K562 (cell line): ENCODE results near the gene RPS28. TPM values are rescaled to one million over a fixed set of nuclear protein-coding genes. Genes with fewer than 3 reads are reported as not detected.

Experiments used
- ATAC-seq: fragments of 200-7000 bp; cut with Tn5 transposase; 3 replicates; pipeline ENCODE4 v1.9.1; 2020; ENCODE audit warnings: moderate library complexity
- BruUV-seq: library from RNA; stranded (reverse); fragments of 400-500 nt; replicated peaks from 2 replicates; lab custom pipeline; 2021; lab: Mats Ljungman, UMichigan
- CTCF ChIA-PET: fragments of 300-600 bp; formaldehyde crosslinking; extraction: SDS; loops from one replicate; lab custom pipeline; 2021; ENCODE audit warnings: low intra/inter-chr PET ratio; lab: Yijun Ruan, JAX
- POLR2A ChIA-PET: fragments of 300-600, 350-650 bp; sonication (Branson Sonifier 250); formaldehyde crosslinking; extraction: SDS; loops from one replicate; lab custom pipeline; 2021; ENCODE audit warnings: antibody characterized with exemption, inconsistent platforms; lab: Yijun Ruan, JAX
- DNase-seq, 4 experiments: peaks; one replicate each; pipeline versions ENCODE4 v3.0.0 to v3.0.0-alpha.2; 2011 to 2018; ENCODE audit warnings: low spot score in 3 of 4, mixed read lengths in 3 of 4; ENCODE audit errors: extremely low read depth in 1 of 4
- FAIRE-seq: peaks from 2 replicates; lab custom pipeline; 2011; peaks lifted over from hg19 to GRCh38; lab: Jason Lieb, UNC
- H2AFZ ChIP-seq: 2 replicates; pipeline ENCODE4 v1.6.0; 2011; ENCODE audit warnings: low read depth, low read length, control low read depth, inconsistent platforms
- H3K27ac ChIP-seq: fragments of 200-600 bp; 3 replicates; pipeline ENCODE4 v1.8.0; 2011; ENCODE audit warnings: low read depth, mild to moderate bottlenecking, control low read depth, inconsistent platforms, low read length, moderate library complexity, mixed read lengths; ENCODE audit errors: extremely low read depth
- H3K27me3 ChIP-seq, 2 experiments: fragments of 300-600 bp in 1 of 2; 2 replicates in 1 of 2; 3 replicates in 1 of 2; pipeline versions ENCODE4 v1.6.0 to v1.8.0; 2011; ENCODE audit warnings: inconsistent platforms in 2 of 2, low read length in 2 of 2, mild to moderate bottlenecking in 1 of 2, mixed read lengths in 1 of 2, moderate library complexity in 1 of 2; ENCODE audit not compliant: control insufficient read depth in 2 of 2, insufficient read depth in 2 of 2
- H3K36me3 ChIP-seq: fragments of 300-600 bp; 3 replicates; pipeline ENCODE4 v1.8.0; 2011; ENCODE audit warnings: mild to moderate bottlenecking, low read length, inconsistent platforms; ENCODE audit not compliant: control insufficient read depth, insufficient read depth
- H3K4me1 ChIP-seq, 2 experiments: fragments of 200-600 bp in 1 of 2; replicated peaks in 1 of 2; 2 replicates in 1 of 2; 3 replicates in 1 of 2; pipeline versions ENCODE4 v1.5.1 to v1.8.0; 2011; ENCODE audit warnings: inconsistent platforms in 2 of 2, low read length in 2 of 2, mild to moderate bottlenecking in 1 of 2, mixed read lengths in 1 of 2, moderate library complexity in 1 of 2; ENCODE audit not compliant: control insufficient read depth in 2 of 2, insufficient read depth in 2 of 2
- H3K4me2 ChIP-seq: 2 replicates; pipeline ENCODE4 v1.6.1; 2011; ENCODE audit warnings: low read length, control low read depth, inconsistent platforms, mixed read lengths; ENCODE audit not compliant: insufficient read depth
- H3K4me3 ChIP-seq: fragments of 200-600 bp; sonication (generic), shearing (Covaris generic); 2 replicates; pipeline ENCODE4 v1.5.1; 2016; ENCODE audit warnings: control low read depth, inconsistent platforms
- H3K79me2 ChIP-seq: fragments of 200-600 bp; 3 replicates; pipeline ENCODE4 v1.8.0; 2011; ENCODE audit warnings: low read length, inconsistent platforms; ENCODE audit not compliant: control insufficient read depth, insufficient read depth
- H3K9ac ChIP-seq, 2 experiments: 2 replicates each; pipeline versions ENCODE4 v1.6.0 to v1.6.1; 2011; ENCODE audit warnings: low read depth in 2 of 2, low read length in 2 of 2, control low read depth in 1 of 2, inconsistent platforms in 1 of 2, mild to moderate bottlenecking in 1 of 2, mixed read lengths in 1 of 2; ENCODE audit not compliant: insufficient read depth in 1 of 2
- H3K9me1 ChIP-seq: one replicate; pipeline ENCODE4 v1.6.0; 2011; ENCODE audit warnings: inconsistent platforms, mild to moderate bottlenecking, low read length, moderate library complexity; ENCODE audit not compliant: control insufficient read depth, insufficient read depth
- H3K9me3 ChIP-seq: replicated peaks from 2 replicates; pipeline ENCODE4 v1.5.1; 2011; ENCODE audit warnings: low read depth, low read length, inconsistent platforms; ENCODE audit not compliant: control insufficient read depth, insufficient read depth
- H4K20me1 ChIP-seq: replicated peaks from 2 replicates; pipeline ENCODE4 v1.6.1; 2011; ENCODE audit warnings: low read length, inconsistent platforms, mixed read lengths; ENCODE audit not compliant: control insufficient read depth, insufficient read depth
- AFF4 ChIP-seq: sonication (generic); formaldehyde crosslinking; IDR thresholded peaks from 2 replicates; pipeline ENCODE4 v1.8.0; 2023; ENCODE audit warnings: mild to moderate bottlenecking, missing genetic modification reagents
- DACH1 ChIP-seq: fragments of 450-650 bp; IDR thresholded peaks from 2 replicates; pipeline ENCODE4 v1.6.1; 2018; ENCODE audit not compliant: partially characterized antibody
- NFIX ChIP-seq: fragments of 250-450 bp; sonication (Bioruptor Pico); IDR thresholded peaks from 2 replicates; pipeline ENCODE4 v1.4.0; 2020; ENCODE audit warnings: low read depth, mild to moderate bottlenecking, moderate library complexity
- NKRF ChIP-seq: fragments of 450-650 bp; IDR thresholded peaks from 2 replicates; pipeline ENCODE4 v1.6.1; 2016; ENCODE audit warnings: borderline replicate concordance
- NR0B1 ChIP-seq: fragments of 450-650 bp; IDR thresholded peaks from one replicate; pipeline ENCODE4 v1.6.1; 2018; ENCODE audit warnings: mild to moderate bottlenecking, moderate library complexity; ENCODE audit not compliant: partially characterized antibody
- PREB ChIP-seq: sonication (generic); formaldehyde crosslinking; IDR thresholded peaks from 2 replicates; pipeline ENCODE4 v1.8.1; 2023; ENCODE audit warnings: mild to moderate bottlenecking, missing genetic modification reagents
- SMC3 ChIP-seq: conservative IDR thresholded peaks from 2 replicates; pipeline ENCODE4 v1.6.1; 2011; ENCODE audit warnings: low read depth, low read length, improper control_type of control experiment; ENCODE audit not compliant: insufficient read depth
- TAF1 ChIP-seq: IDR thresholded peaks from 2 replicates; pipeline ENCODE4 v1.6.1; 2011; ENCODE audit warnings: mild to moderate bottlenecking, low read length, moderate library complexity; ENCODE audit not compliant: insufficient read depth, control insufficient read depth, severe bottlenecking; ENCODE audit errors: extremely low read depth
- TEAD1 ChIP-seq, 2 experiments: fragments of 450-650 bp in 1 of 2; sonication (generic) in 1 of 2; formaldehyde crosslinking; IDR thresholded peaks; 2 replicates each; pipeline versions ENCODE4 v1.4.0 to v1.8.0; 2020 to 2022; ENCODE audit warnings: mild to moderate bottlenecking in 2 of 2, missing genetic modification reagents in 1 of 2
- TGIF2 ChIP-seq: sonication (generic); formaldehyde crosslinking; IDR thresholded peaks from 2 replicates; pipeline ENCODE4 v1.8.1; 2022; ENCODE audit warnings: mild to moderate bottlenecking, missing genetic modification reagents, moderate library complexity
- WGBS: fragments of 100-300 bp; shearing (Covaris generic); methylation state at CpG from one replicate; pipeline ENCODE4 v1.1.6; 2016; ENCODE audit warnings: low coverage, mixed read lengths; ENCODE audit not compliant: insufficient coverage; ENCODE audit errors: missing lambda C conversion rate; 5-methylcytosine and 5-hydroxymethylcytosine counted together
- in situ Hi-C: fragments of 300-500 bp; cut with MboI; formaldehyde crosslinking; loops from 4 replicates; pipeline ENCODE4 v1.15.0; 2018; ENCODE audit warnings: inconsistent platforms, mixed read lengths
- intact Hi-C: fragments of 100-400 bp; cut with micrococcal nuclease; formaldehyde crosslinking; loops from 2 replicates; pipeline ENCODE4 v1.14.2; 2022
- polyA plus RNA-seq, 8 experiments: library from polyadenylated mRNA; depleted of rRNA in 4 of 8; stranded (reverse) in 5 of 8; unstranded in 3 of 8; fragments of >200 nt; fragmentation: Nextera tagmentation in 2 of 8; fragmentation: Illumina TruSeq in 1 of 8; extraction: Ambion mirVana in 2 of 8; extraction: Trizol in 1 of 8; gene quantifications; 2 replicates each; pipeline versions ENCODE4 v1.2.1 to v1.2.3, GENCODE V29; 2011 to 2014; ENCODE audit warnings: inconsistent platforms in 1 of 8, missing spikeins in 1 of 8
- total RNA-seq, 7 experiments: library from RNA; depleted of rRNA in 6 of 7; stranded (reverse); fragments of >200 nt in 6 of 7; fragmentation: Illumina TruSeq in 2 of 7; extraction: Trizol in 2 of 7; gene quantifications; 2 replicates each; pipeline versions ENCODE4 v1.2.1 to v1.2.3, GENCODE V29; 2011 to 2021; ENCODE audit warnings: low replicate concordance in 1 of 7

RPS28 gene
- total and polyA plus RNA-seq, 9 of the 15 experiments (the other 6 are each of a cell fraction or from before 2014, with no cell fraction given): 165 to 2,827 (median 1,303) TPM

GRCh38 chr19:8321986-8322637 lies 816 bp downstream of the RPS28 start (continued):
- TF ChIP-seq NKRF (peak; percentile 3; the same call in 1 of the 2 replicates), NFIX (CRISPR knock-in tag) (no peak), NR0B1 (no peak), TEAD1 (CRISPR knock-in tag; IDR thresholded peaks at IDR 0.05) (no peak)
- TF ChIP-seq, all 486 proteins: peak for 9

- peaks cover 40% of the 10 kb centered on the region for H3K36me3 ChIP-seq
- peaks cover 26% of the 10 kb centered on the region; the same call in 1 of the 2 replicates for H4K20me1 ChIP-seq
- peaks cover 17 to 28% of the 10 kb centered on the region in 2 experiments for H3K4me1 ChIP-seq
- peaks cover 50% of the 10 kb centered on the region for H3K79me2 ChIP-seq
- ATAC-seq: no peak; the same call in 1 of the 3 replicates
- peak overlapping the region; percentile 99 for H3K4me3 ChIP-seq
- H3K9me1 ChIP-seq: no peaks in the 10 kb centered on the region
- in situ Hi-C loops (no loop called here), intact Hi-C loops (loop anchor here (10.0 kb wide), 1 partner anchor 58 kb away; no protein-coding TSS in a partner anchor)
- no peak overlapping the region for H2AFZ ChIP-seq
- WGBS: 0% methylated on average over 4 of the region's 7 CpGs
- peak in 2 of 4 experiments; percentile 8 to 18 for DNase-seq
- H3K9ac ChIP-seq: peak overlapping the region; percentile 99 to 100
- BruUV-seq: no TSS peak
- H3K9me3 ChIP-seq: no peaks in the 10 kb centered on the region
- H3K27ac ChIP-seq: peak overlapping the region; percentile 94
- FAIRE-seq: no peak
- peak overlapping the region; percentile 99 for H3K4me2 ChIP-seq
- POLR2A ChIA-PET: interaction anchor here (0.6 to 3.8 kb wide), 12 partner anchors 9 to 264 kb away, joined by 3 to 34 read pairs (median 4); partner anchors contain the start of gene RAB11B
- H3K27me3 ChIP-seq: no peaks in the 10 kb centered on the region
- CTCF ChIA-PET: no interaction called here
- TF ChIP-seq TGIF2 (CRISPR knock-in tag): peak; percentile 35; the same call in 1 of the 2 replicates
- TF ChIP-seq TAF1: no peak
- TF ChIP-seq AFF4 (CRISPR knock-in tag): no peak
- no peak for TF ChIP-seq SMC3
- TF ChIP-seq DACH1: no peak
- TF ChIP-seq PREB (CRISPR knock-in tag): 0 out of 2 replicates have a peak, but pooled peaks have one; percentile 66
These were observed 1.3 kb downstream of the RPS28 start for GRCh38 chr19:8322638-8322997.
